ENCODE data around the gene GTF2F2. TPM values are rescaled to one million over a fixed set of nuclear protein-coding genes. Genes with fewer than 3 reads are reported as not detected.

GTF2F2 gene
- total RNA-seq, 1 donor from 2014 or later = 29.5 TPM

DNA sequence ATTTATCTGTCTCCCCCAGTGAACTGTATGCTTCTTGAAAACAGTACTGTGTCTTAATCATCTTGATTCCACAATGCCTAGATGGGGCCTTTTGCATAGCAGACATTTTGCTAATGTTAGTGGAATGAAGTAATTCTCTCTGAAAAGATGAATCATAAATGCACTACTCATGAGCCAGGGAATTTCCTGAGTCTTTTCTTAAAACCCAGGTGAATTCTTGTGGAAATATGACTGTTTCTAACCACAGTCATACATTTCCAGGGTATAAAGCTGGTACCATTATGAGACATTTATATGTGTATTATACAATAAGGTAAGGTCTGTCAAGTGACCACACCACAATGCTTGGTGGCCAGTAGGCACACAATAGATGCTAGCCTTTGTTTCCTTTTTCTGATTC is 86.0 kb downstream of the GTF2F2 start:
- H3K36me3 ChIP-seq (ENCODE audit: control insufficient read depth, insufficient read depth, low read length) = no peaks in the 10 kb centered on the region
- TF ChIP-seq, protein P1, sequence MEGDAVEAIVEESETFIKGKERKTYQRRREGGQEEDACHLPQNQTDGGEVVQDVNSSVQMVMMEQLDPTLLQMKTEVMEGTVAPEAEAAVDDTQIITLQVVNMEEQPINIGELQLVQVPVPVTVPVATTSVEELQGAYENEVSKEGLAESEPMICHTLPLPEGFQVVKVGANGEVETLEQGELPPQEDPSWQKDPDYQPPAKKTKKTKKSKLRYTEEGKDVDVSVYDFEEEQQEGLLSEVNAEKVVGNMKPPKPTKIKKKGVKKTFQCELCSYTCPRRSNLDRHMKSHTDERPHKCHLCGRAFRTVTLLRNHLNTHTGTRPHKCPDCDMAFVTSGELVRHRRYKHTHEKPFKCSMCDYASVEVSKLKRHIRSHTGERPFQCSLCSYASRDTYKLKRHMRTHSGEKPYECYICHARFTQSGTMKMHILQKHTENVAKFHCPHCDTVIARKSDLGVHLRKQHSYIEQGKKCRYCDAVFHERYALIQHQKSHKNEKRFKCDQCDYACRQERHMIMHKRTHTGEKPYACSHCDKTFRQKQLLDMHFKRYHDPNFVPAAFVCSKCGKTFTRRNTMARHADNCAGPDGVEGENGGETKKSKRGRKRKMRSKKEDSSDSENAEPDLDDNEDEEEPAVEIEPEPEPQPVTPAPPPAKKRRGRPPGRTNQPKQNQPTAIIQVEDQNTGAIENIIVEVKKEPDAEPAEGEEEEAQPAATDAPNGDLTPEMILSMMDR (IDR thresholded peaks at IDR 0.05; ENCODE audit: insufficient read depth, low read length, poor library complexity, severe bottlenecking) = no peak
- no peaks in the 10 kb centered on the region for H3K27me3 ChIP-seq (ENCODE audit: control insufficient read depth, insufficient read depth, low read length)
- H3K4me3 ChIP-seq (ENCODE audit: low read depth, low read length) = no peak overlapping the region
- DNase-seq (ENCODE audit: low read depth) = peak; percentile 84

DNA sequence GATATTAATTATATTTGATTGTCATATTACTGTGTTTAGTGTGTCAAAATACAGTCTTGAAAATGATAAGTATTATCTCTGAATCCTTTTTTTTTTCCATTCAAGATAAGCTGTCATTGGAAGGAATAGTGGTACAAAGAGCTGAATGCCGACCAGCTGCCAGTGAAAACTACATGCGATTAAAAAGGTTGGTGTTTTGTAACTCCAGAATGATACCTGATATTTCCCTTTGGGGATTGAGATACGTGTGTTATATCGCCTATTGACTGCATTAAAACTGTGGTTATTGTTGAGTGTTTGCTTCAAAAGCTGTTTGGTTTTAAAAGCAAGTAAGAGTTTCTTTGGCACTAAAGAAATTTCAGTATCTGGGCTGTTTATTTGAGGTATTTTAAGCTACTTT is 87.0 kb downstream of the GTF2F2 start:
- H3K27me3 ChIP-seq (ENCODE audit: control insufficient read depth, insufficient read depth, low read length) = no peaks in the 10 kb centered on the region
- DNase-seq (ENCODE audit: low read depth) = no peak
- H3K4me3 ChIP-seq (ENCODE audit: low read depth, low read length) = no peak overlapping the region
- TF ChIP-seq, protein P1 (IDR thresholded peaks at IDR 0.05; ENCODE audit: insufficient read depth, low read length, poor library complexity, severe bottlenecking) = no peak
- no peaks in the 10 kb centered on the region for H3K36me3 ChIP-seq (ENCODE audit: control insufficient read depth, insufficient read depth, low read length)

DNA sequence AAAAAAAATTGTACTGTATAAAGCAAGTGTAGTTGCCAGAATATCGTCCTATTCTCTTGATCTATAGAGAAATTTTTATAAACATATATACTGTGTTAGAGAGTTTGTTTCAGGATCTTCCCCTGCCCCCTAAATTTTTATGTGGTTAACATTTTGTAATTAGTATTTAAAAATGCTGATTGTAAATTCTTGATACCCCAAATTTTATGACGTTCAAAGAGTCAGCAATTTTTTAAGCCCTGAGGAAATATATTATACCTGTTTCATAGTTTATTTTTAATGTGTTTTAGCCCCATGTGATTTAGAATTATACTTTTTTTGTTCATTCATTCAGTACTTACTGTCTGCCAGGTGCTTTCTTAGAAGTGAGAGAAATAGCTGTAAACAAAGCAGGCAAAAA is 87.8 kb downstream of the GTF2F2 start:
- TF ChIP-seq, protein P1 (IDR thresholded peaks at IDR 0.05; ENCODE audit: insufficient read depth, low read length, poor library complexity, severe bottlenecking) = no peak
- H3K27me3 ChIP-seq (ENCODE audit: control insufficient read depth, insufficient read depth, low read length) = no peaks in the 10 kb centered on the region
- no peaks in the 10 kb centered on the region for H3K36me3 ChIP-seq (ENCODE audit: control insufficient read depth, insufficient read depth, low read length)
- no peak for DNase-seq (ENCODE audit: low read depth)
- no peak overlapping the region for H3K4me3 ChIP-seq (ENCODE audit: low read depth, low read length)

DNA sequence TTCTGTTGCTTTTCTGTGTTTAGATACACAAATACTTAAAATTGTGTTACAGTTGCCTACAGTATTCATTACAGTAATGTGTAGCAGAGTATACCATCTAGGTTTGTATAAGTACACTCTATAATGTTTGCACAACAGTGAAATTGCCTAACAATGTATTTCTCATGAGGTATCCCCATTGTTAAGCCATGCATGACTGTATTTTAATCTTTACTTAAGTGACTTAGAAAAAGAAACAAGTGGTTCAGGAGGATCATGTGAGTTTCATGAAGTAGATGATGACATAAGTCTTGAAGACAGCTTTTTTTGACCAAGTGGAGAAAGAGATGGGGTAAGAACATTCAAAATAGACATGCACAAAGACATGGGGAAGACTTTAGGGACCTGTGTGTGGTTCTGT is 88.9 kb downstream of the GTF2F2 start:
- DNase-seq (ENCODE audit: low read depth) = no peak
- H3K36me3 ChIP-seq (ENCODE audit: control insufficient read depth, insufficient read depth, low read length) = no peaks in the 10 kb centered on the region
- H3K27me3 ChIP-seq (ENCODE audit: control insufficient read depth, insufficient read depth, low read length) = no peaks in the 10 kb centered on the region
- no peak overlapping the region for H3K4me3 ChIP-seq (ENCODE audit: low read depth, low read length)
- TF ChIP-seq, protein P1 (IDR thresholded peaks at IDR 0.05; ENCODE audit: insufficient read depth, low read length, poor library complexity, severe bottlenecking) = no peak

DNA sequence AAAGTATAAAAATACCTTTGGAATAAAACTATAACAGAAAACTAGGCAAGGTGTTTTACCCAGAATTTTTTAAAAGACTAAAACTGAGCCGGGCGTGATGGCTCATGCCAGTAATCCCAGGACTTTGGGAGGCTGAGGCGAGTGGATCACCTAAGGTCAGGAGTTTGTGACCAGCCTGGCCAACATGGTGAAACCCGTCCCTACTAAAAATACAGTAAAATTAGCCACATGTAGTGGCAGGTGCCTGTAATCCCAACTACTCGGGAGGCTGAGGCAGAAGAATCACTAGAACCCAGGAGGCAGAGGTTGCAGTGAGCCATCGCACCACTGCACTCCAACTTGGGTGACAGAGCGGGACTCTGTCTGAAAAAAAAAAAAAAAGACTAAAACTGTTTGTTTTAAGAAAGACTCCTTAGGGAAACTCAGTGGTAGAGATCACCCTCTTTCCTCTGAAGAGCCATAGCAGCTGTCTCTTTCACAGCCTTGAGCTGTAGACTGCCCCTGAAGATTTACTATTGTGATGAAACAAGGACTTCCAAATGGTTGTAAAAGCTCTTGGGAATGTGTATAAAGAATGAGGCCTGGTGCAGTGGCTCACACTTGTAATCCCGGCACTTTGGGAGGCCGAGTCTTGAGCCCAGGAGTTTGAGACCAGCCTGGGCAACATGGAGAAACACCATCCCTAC is 95.2 kb downstream of the GTF2F2 start:
- TF ChIP-seq, protein P1 (IDR thresholded peaks at IDR 0.05; ENCODE audit: insufficient read depth, low read length, poor library complexity, severe bottlenecking) = no peak
- no peak for DNase-seq (ENCODE audit: low read depth)
- Histone ChIP-seq H3K4me3 (ENCODE audit: low read depth, low read length) (no peak overlapping the region), H3K36me3 (ENCODE audit: control insufficient read depth, insufficient read depth, low read length) (no peaks in the 10 kb centered on the region), H3K27me3 (ENCODE audit: control insufficient read depth, insufficient read depth, low read length) (no peaks in the 10 kb centered on the region)

DNA sequence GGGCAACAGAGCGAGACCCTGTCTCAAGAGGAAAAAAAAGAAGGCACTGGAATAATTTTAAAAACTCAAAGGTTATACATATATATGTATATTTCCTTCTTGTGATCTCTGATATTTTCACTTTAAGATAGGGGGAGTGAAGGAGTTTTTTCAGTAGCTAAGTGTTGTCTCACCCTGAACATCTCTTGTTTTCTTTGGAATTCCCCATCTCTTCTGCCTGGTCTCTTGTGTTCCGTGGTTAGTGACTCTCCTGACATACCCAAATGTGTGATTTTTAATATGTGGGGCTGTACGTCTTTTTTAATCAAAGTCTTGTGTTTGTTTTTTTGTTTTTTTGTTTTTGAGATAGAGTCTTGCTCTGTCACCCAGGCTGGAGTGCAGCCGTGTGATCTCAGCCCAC is 95.9 kb downstream of the GTF2F2 start:
- no peak for DNase-seq (ENCODE audit: low read depth)
- Histone ChIP-seq H3K27me3 (ENCODE audit: control insufficient read depth, insufficient read depth, low read length) (no peaks in the 10 kb centered on the region), H3K4me3 (ENCODE audit: low read depth, low read length) (no peak overlapping the region), H3K36me3 (ENCODE audit: control insufficient read depth, insufficient read depth, low read length) (no peaks in the 10 kb centered on the region)
- TF ChIP-seq, protein P1 (IDR thresholded peaks at IDR 0.05; ENCODE audit: insufficient read depth, low read length, poor library complexity, severe bottlenecking) = no peak
